CD1c-positive myeloid dendritic cell (primary cell): ENCODE measurements around the gene DBP.

Experiments
- DNase-seq: peaks from one replicate; pipeline ENCODE4 v3.0.0-alpha.2; 2016; ENCODE audit errors: extremely low spot score

The DBP gene

GRCh38 chr19:48627865-48628314 lies 9.3 kb downstream of the DBP start:
- no peak for DNase-seq

DNA sequence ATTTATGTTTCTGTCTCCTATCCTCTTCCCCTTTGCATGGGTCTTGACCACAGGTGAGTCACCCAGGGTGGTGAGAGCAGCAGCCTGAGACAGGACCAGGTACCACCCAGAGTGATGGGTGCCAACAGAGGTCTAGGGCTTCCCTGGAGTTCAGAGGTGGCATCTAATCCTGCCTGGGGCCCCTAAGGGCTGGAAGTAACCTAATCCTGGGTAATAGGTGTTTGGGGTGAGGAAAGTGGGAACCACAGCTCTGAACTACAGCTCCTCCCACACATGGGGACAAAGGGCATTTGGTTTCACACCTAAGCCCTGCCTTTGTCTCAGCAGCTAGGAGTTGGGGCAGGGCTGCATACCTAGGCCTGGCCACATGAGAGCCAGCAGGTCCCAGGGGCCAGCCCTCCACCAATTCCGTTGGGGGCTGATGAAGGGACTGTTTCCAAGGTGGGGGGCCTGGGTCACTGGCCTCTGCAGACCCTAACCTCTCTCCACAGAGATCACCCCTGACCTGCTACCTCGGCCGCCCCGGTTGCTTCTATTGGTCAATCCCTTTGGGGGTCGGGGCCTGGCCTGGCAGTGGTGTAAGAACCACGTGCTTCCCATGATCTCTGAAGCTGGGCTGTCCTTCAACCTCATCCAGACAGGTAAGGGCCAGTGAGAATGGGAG lies 9.8 kb downstream of the DBP start:
- no peak for DNase-seq

DNA sequence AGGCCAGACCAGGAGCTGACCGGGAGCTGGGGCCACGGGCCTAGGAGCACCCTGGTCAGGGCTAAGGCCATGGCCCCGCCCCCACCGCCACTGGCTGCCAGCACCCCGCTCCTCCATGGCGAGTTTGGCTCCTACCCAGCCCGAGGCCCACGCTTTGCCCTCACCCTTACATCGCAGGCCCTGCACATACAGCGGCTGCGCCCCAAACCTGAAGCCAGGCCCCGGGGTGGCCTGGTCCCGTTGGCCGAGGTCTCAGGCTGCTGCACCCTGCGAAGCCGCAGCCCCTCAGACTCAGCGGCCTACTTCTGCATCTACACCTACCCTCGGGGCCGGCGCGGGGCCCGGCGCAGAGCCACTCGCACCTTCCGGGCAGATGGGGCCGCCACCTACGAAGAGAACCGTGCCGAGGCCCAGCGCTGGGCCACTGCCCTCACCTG lies 11.3 kb downstream of the DBP start:
- no peak for DNase-seq

- no peak for DNase-seq
These were observed 12.1 kb downstream of the DBP start for GRCh38 chr19:48624791-48625723.

GRCh38 chr19:48624067-48624594 lies 13.0 kb downstream of the DBP start:
- peak; percentile 95 for DNase-seq

GRCh38 chr19:48623556-48624066 lies 13.6 kb downstream of the DBP start:
- no peak for DNase-seq

DNA sequence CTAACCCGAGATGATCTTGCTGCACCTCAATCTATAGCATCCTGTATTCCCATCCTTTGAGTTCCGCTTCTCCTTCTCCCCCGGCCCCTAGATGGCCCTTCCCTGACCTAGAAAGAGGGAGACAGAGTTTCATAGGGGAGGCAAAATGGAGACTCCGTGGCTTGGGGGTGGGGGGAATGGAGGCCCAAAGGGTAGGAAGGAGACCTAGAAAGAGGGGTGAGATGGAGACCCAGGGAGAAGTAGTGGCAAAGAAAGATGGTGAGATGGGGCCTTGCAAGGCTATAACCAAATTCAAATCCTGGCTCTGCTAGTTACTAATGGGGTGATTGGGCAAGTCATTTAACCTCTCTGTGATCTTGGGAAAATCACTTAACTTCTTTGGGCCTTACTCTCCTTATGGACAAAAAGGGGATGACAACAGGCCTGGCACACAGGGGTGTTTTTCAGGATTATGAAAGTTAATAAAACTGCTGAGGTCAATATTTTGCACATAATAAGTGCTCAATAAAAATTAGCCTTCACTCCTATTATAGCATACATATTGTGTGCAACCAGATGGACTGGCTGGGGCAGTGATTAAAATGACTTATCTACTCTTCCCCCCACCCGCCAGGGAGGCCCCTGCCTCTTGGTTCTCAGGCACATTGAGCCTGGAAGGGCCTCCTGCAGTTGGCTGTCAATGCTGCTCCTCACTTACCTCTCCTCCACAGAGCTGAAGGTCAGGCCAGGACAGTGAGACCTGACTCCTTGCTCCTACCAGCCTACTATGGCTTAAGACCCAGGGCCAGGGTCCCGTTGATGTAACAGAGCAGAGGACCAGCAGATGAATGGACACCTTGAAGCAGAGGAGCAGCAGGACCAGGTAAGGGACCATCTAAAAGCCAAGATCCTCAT lies 17.2 kb downstream of the DBP start:
- DNase-seq: peak; percentile 26

DNA sequence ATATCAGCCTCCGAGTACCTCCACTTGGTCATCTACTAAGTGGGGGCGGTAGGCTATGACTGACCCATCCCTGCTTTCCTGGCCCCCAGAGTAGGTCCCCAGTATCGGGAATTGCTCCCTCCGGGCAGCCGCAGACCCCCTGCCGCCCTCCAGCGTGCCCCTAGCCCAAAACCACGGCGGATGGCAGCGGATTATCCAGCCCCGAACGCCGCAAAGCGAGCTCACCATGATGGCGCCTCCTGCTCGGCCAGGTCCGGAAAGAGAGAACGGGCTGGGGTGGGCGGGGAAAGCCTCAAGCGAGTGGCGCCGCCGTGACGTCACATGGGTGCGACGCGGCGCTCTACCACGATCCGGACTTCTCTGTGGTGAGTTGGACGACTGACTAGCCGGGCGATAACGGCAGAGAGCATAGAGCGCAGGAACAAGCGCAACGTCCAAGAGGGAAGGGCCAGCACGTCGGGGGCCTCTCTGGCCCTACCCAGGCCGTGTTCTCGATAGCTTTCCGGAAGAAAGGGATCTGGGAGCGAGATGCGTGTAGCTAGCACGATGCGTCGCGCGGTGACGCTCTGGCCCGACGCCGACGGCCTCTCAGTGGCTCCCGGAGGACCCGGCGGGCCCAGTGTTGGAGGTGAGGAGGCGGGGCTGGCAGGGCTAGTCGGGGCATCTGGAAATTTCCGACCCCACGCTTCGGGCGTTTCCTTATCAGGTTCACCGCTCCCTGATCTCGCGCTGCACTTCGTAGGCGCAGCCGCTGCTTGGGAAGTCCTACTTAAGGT lies 18.1 kb downstream of the DBP start, which contains the start of the genes RPL18 and SPHK2:
Gene RPL18 (minus strand): TSS at position 263 of the 776 bp plus-strand sequence. CDS start 35 bp downstream, at position 228.
Gene SPHK2 (plus strand): TSS at position 591 of the 776 bp plus-strand sequence. CDS start 1,009 bp downstream, outside the sequence.
- DNase-seq: peak; percentile 98

DNA sequence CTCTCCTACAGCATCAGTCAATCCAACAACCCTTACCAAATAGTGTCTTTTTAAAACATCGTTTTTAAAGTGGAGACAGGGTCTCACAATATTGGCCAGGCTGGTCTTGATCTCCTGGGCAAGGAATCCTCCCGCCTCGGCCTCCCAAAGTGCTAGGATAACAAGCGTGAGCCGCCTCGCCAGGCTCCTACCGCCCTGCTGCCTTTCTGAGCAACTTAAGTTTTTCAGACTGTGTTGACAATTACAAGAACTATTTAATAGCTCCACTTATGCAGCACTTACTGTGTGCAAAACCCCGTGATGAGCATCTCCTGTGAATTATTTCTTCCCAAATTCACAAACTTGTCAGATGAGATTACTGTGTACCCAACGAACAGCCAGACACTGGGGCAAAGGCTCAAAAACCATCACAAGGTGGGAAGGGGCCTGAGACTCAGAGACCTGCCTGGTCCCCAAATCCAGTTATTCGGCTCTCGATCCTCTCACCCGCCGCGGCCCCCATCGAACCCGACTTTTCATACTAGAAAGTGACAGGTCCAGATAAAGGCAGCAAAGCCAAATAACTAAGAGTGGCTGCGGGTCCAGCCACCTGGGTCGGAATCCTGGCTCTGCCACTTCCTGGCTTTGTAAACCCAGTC lies 18.8 kb downstream of the DBP start:
- no peak for DNase-seq

DNA sequence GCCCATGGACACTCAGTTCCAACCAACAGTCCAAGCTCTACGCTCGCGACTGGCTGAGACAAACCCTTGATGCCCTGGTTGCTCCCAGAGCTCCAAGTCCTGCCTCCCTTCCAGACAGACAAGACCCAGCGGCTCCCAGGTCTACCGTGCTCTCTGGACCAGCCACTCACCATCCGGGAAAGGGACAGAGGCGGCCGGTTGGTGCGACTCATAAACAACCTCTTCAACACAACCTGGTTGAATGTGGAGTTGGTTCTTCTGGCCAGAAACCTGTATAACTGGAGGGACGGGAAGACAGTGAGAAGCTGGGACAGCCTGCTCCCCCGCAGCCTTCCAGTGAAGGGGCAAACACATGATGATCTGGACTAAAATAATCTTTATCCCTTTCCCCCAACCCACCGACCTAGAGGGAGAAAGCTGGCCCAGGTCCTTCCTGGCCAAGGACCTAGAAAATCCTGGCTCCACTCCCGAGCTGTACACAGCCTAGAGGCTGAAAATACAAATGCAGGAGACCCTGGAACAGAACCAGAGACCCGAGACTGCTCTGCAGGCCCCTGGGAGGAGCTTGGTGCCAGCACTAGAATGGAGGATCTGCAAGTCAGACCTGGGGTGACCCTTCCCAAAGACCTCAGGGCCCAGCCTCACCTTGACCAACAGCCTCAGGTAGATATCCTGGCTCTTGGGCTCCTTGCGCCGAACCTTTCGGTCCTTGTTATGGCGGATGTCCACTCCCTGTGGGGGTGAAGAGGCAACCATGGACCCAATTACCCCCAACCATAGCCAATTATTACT lies 19.8 kb downstream of the DBP start:
- DNase-seq: no peak

DNA sequence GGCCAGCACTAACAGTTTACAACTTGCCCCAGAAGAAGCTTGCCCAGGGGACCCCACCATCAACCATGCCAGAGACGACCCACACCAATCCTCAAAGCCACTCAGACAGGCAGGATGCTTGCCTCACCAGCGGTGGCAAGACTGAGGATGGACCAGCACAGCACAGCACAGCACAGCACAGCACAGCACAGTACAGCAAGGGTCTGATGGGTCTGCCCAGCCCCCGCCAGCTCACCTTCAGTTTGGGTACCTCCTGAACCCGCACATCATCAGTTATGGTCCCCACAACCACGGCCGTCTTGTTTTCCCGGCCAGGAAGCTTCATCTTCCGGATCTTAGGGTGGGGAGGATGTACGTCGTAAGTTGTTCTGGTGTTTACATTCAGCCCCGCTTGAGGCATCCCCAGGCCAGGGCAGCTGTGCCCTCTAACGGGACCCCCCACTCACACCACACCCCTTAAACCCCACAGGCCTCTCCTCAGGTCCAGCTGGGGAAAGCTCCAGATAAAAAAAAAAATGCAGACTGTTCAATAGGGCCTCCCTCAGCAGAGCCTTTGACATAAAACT lies 20.6 kb downstream of the DBP start:
- no peak for DNase-seq

DNA sequence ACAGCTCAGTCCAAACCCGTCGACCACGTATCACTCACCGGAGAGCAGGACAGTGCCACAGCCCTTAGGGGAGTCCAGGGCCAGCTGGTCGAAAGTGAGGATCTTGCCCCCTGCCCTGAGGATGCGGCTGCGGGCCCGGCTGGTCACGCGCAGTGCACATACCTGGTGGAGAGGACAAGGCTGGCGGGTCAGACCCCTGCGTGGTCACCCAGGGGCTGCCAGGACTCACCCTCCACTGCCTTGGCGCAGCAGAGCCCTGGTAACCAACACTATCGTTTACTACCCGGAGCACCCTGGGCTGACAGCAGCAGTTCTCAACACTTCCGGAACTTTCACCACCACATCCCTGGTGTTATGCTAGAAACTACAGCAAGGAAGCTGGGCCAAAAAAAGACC lies 21.1 kb downstream of the DBP start:
- no peak for DNase-seq

- DNase-seq: no peak
These were observed 21.7 kb downstream of the DBP start for GRCh38 chr19:48615231-48616040.

DNA sequence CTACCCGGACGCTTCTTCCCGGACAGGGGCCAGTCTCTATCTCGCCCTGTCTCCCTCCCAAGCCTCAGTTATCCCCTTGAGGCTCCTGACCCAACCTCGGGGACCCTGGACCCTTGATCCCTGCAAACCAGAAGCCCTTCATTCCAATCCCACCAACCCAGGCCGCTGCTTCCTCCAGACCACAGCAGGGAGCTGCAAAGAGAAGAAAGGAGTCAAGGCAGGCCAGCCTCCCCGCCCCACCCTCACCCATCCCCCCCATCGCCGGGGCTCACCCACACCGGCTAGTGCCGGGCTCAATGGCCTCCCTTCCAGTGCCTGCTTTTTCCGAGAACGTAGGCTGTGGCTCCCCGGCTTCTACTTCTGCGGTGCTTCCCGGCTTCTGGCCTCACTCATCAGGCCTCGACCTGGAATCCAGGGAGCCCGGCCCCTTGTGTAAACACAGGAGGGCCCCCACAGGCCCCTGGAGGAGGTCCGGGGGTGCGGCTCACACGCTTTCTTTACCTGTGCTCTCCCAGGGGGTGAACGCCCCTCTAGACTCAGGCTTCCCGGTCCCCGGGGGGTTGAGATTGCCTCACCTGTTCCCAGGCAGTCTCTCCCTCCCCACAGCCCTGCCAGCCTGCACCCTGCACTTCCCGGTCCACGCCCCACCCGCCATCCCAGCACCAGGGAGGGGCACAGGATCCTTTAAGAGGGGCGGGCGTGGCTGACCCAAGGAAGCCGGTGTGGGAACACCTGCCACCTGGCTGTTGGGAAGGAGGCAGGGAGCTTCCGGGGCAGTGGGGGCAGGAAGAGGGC lies 22.5 kb downstream of the DBP start, which contains the start of gene FAM83E:
Gene FAM83E (minus strand): TSS at position 641 of the 795 bp plus-strand sequence. CDS start 1,704 bp downstream, outside the sequence.
- DNase-seq: no peak

DNA sequence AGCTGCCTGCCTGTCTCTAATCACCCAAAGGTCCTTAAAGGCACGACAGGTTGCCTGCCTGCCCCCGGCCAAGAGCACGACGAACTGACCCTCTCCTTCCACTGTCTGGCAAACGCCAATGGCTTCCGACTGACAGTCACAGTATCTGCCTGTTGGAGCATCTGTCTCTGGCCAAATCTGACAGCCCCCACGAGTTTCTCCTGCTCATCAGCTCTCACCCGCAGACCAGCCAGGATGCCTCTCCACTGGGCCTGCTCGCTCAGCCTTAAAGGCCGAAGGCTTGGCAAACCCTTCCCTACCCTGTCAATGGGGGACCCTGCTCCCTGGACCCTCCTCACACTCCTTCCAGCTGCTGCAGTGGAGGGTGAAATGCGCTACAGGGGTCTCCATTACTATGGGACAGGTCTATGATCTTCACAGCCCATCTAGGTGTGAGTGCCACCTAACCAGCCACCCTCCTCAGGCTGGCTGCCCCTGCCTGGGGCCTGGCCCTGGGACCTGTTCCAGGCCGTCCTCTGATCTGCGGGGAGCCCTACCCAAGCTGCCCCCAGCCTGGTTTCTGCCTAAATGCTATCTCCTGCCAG lies 23.2 kb downstream of the DBP start:
- DNase-seq: no peak
